Uterine smooth muscle cell (primary cell): Measurements from ENCODE around the gene SPATA21. TPM values are rescaled to one million over a fixed set of nuclear protein-coding genes. Genes with fewer than 3 reads are reported as not detected.

Experiments
- total RNA-seq: library from RNA; depleted of rRNA; stranded (reverse); fragments of >200 nt; gene quantifications from 2 replicates; pipeline ENCODE4 v1.2.3, GENCODE V29; 2014

SPATA21 gene
- total RNA-seq: not detected in 2 replicates

GRCh38 chr1:16436946-16437474 lies at the start of gene SPATA21:
Gene SPATA21 (minus strand): TSS chr1:16437424. CDS start chr1:16431371, 6,053 bp downstream.

GRCh38 chr1:16440470-16441281 lies 3.5 kb upstream of the SPATA21 start, which contains the start of gene NECAP2:
Gene NECAP2 (plus strand): TSS chr1:16440724. CDS start chr1:16440762, 38 bp downstream.

GRCh38 chr1:16366722-16367257 lies 70.4 kb downstream of the SPATA21 start, which contains the start of gene SZRD1:
Gene SZRD1 (plus strand): TSS chr1:16367242. CDS start chr1:16367258, 16 bp downstream.

GRCh38 chr1:16351994-16352841 lies 85.0 kb downstream of the SPATA21 start, which contains the start of gene FBXO42:
Gene FBXO42 (minus strand): TSS chr1:16352480. CDS start chr1:16315418, 37,062 bp downstream.

Other genes with a start within 250 kb of the SPATA21 start
- 3.8 and 7.7 TPM in 2 replicates for gene ARHGEF19, start 224.8 kb downstream of the SPATA21 start, total RNA-seq
- gene CPLANE2, start 200.2 kb downstream of the SPATA21 start, total RNA-seq: 10.1 and 14.4 TPM in 2 replicates
- gene FBXO42, start 84.9 kb downstream of the SPATA21 start, total RNA-seq: 10.3 and 11.6 TPM in 2 replicates
- gene SZRD1, start 70.2 kb downstream of the SPATA21 start, total RNA-seq: 24.2 and 26.0 TPM in 2 replicates
- gene NECAP2, start 3.3 kb upstream of the SPATA21 start, total RNA-seq: 71.4 and 76.7 TPM in 2 replicates
- gene RNU1-1, start 76.9 kb upstream of the SPATA21 start, total RNA-seq: under 0.01 and 2,224 TPM in 2 replicates
- gene NBPF1, start 176.1 kb upstream of the SPATA21 start, total RNA-seq: 35.3 and 79.2 TPM in 2 replicates
- gene RNU1-3, start 229.5 kb upstream of the SPATA21 start, total RNA-seq: under 0.01 and 2,224 TPM in 2 replicates